Kidney glomerular epithelial cell (primary cell): ENCODE data around the gene ETS2.

Experiments
- DNase-seq: peaks from one replicate; lab custom pipeline; 2025; lab: John Stamatoyannopoulos, UW

The ETS2 gene

DNA sequence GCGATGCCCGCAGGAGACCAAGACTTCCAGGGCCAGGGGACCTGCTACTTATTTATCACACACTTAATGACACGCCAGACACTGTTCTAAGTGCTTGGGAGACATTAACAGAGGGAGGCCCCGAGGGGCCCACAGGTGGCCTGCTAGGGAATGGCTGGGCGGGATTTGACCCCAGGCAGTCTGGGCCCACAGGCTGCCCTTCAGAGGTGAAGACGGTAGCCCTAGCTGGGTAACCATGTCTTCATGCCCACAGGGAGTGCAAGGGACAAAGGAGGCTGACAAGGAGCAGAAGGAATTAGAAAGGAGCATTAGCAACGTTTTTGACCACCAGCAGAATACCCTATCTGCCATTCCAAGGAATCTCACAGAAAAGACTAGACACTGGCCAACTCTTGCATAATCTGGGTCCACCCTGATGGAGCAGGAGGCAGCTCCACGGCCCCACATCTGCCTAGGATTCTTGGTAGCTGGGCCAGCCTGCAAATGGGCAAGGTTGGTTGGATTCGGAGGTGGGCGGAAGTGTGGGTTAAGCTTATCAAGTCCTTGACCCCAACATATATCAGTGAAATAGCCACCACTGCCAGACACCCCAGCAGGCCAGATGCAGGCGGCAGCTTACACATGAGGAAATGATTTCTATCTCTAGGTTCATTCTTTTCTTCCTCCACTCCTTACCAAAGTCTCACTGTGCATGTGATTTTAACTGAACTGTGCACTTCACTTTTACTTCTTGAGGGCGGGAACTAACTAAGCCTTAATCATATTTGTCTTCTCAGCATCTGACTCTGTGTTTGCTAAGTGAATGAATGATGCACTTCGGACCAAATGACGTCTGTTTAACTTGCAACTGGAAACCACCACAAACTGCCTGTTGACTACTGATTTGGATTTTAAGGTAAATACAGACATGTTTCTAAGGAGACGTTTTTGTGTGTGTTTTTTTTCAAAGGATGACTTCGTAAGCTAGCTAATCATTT, 3.4 kb upstream of the ETS2 start:
- peak; percentile 37 for DNase-seq

DNA sequence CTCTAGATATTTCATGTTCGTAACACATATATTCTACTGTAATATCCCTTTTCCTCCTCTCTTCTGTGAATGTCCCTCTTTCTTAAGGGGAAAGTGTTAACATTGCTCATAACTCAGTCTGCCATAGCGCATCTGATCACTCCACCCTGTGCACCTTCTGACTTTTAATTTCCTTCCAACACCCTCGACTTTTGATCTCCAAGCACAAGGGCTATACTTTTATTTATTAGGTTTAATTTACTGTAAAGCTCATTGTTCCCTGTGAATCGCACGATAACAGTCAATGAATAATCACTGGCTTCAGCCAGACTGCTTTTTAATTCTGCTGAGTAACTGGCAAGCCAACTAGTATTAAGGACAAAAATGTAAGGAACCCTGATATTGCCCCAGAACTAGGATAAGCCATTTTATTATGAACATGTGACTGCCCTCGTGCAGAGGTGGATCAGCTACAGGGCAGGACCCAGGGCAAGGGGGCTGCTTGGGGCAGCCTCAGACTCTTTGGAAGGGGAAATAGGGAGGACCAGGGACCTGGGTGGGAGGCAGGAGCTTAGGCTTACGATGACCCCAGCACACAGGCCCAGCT, 2.6 kb upstream of the ETS2 start:
- no peak for DNase-seq

DNA sequence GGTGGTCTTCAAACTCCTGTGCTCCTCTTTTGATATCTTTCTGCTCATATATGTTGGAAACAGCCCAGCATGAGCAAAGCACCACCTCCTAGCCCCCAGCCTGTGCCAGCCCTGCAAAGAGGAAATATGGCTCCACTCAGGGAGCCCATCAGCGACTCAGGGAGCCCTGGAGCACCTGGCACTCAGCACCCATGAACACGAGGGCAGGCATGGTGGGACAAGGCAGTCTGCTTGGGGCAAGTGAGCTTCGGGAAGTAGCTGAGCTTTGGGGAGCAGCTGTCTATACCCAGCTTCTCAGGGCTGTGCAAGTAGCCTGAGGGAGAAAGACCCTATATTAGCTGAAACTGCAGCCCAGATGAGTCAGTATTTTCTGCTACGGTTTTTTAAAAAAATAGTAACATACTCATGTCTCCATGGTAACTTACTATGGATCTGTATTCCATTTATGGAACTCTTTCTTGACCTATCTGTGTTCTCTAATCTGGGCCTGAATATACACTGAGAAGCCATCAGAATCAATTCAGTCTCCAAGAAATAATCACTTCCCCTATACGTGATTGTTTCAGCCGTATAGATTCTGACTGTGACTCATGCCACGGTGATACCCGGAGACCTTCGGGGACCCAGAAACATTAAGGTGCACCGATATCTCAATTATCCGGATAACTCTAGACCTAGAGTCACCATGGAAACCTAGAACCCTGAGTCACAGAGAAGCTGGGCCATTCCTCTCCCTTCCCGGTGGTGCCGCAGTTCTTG, 1.5 kb upstream of the ETS2 start:
- DNase-seq, result peak; percentile 7

DNA sequence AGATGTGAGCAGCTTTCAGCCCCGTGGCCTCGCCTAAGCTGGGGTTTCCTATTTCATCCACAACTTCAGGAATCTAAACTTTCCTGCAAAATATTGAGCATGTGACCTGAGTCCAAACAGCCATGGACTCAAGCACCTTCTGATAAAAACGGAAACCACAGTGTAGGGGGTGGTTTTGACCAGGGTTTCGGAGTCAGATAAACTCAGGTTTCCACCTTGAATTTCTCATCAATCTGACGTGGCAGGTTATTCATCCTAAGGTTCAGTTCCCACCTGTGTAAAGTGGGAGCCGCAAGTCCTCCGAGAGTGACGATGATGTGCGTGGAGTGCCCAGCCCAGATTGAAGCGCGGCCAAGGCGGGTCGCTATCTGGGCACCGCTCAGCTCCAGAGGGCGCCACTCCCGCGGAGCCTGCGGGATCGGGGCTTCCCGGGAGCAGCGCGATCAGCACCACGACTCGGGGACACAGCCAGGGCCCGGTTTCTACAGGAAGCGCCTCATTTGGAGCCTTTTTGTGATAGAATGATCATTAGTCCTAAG, 871 bp upstream of the ETS2 start:
- peak; percentile 61 for DNase-seq

DNA sequence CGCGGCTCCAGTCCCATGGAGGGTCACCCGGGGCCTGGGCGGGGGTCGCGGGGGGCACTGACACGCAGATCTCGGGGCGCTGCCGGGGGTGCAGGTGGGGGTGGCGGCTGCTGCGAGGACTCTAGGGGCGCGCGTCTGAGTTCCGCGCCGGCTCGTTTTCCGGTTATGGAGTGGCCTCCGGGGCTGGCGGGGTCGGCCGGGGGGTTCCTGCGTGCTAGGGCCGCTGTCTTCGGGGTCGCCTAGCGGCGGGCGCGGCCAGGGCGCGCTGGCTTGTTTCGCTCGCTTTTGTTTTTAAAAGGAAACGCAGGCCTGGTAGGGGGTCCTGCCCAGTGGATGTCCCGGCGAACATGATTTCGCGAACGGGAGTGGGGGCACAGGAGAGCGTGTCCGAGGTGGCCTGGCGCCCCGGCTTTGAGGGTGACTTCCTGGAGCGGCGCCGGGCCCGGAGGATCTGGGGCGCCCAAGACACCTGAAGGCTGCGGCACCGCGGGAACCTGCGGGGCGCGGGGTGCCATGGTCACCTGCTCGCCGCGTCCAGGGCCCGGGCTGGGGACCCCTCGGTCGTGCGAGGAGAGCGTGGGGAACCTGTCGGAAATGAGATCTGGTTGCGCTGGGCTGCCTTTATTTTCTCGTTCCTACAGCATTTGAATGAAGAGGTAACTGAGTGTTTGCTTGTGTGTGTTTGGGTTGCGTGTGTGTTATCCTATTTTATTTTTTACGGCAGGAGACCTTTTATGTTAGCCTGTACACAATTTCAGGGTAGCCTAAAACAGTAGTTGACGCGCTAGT, 618 bp downstream of the ETS2 start:
- DNase-seq, result no peak

DNA sequence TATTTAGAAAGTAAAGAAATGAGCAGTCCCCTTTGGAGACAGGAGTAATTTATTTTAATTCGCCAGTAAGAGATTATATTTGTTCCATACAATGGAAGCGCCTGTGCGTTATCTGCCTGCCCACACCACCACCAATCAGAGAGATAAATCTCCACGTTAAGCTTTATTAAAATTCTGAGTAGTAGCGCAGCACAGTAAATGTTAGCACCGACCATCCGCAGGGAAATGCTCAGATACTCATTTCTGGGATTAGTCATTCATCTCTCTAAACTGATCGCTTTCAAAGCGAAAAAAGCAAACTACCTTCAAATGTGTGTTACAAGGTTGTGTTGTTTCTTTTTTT, 1.2 kb downstream of the ETS2 start:
- DNase-seq, result peak; percentile 27

DNA sequence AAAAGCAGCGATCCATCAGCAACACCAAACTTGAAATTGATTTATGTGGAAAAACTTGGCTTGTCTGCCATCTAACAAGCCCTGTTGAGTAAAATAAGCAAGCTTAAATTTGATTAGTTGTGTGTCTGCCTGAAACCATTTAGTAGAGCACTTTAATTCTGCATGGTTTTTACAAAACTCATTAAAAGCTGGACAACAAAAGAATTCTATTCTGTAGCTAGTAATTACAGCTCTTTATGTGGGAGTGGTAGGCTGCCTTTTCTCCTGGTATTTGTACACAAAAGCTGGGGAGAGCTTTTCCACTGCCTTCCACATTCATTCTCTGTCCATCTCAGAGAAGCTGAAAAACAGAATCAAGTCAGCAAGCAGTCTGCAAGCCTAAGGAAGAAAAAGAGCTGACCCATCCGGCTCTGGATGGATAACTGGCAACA, 1.7 kb downstream of the ETS2 start:
- DNase-seq, result no peak

DNA sequence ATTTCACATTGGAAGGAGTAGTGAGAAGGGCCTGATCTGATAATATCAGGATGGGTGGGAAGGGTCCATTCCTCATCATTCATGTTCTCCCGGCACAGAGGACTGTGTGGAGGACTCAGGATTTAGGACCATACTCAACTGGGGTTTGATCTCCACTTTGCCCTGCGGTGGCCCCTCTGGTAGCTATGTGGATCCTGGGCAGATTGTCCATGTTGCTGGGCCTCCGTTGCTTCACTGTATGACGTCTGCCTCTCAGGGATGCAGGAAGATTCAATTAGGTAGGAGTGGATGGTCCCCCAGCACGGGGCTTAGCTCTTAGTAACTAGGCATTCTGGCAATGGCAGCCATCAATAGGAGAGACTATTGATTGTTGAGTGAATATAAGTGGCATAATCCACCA, 2.3 kb downstream of the ETS2 start:
- DNase-seq, result no peak

DNA sequence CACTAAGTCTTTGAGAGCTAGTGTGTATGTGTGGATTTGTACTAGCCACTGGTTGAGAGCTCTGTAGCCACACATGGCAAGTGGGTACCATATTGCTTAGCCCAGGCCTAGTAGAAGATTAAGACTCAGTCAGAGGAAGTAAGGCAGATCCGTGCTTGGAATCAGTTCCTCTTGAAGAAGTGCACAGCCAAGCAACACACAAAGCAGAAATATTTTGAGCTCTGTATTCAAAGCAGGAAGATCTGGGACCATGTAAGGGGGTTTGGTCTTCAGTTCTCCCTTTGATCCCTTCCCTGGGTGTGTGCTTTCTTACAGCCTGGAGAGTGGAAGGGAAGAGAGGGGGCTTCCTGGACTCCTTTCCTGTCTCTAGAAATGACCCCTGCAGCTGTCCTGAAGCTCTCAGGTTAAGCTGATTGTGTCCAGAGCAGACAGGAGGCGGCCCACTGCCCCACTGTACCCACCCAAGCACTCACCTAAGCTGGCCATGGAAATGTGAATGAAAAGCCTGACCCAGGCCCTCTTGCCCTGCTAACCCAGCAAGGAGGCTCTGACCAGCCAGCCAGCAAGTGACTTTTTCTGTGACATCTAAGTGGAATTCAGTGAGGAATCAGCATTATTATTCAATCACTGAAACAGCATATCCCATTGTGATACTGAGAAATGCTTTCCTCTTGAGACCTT, 3.6 kb downstream of the ETS2 start:
- no peak for DNase-seq

DNA sequence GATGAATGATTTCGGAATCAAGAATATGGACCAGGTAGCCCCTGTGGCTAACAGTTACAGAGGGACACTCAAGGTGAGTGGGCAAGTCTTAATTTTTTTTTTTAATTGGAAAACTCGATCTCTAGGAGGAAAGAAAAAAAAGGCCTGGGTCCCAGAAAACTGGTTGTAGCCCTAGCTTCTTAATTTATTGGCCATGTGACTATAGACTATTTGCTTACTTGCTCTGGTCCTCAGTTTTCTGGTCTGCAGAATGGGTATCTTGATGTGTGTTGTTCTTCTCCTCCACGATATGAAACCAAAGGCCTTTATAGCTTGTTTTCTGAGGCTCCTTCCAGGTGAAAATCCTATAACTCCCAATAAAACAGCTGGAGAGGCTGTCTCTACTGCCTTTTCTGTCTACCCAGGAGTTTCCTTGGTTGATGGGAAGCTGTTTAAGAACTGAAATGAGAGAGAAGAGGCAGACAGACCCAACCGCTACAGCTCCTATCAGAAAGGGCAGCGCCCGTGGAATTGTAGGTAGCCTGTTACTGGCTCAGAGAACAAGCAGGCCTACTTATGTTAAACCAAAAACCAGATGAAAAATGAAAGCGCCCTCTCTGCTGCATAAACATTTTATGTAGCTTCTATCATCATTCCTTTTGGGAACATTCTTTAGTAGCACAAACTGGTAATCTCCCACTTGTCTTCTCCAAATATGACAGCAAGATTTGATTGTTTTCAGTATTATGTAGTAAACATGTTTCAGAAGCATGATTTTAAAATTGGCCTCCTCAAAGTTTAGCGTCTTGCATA, 4.5 kb downstream of the ETS2 start:
- DNase-seq, result no peak

DNA sequence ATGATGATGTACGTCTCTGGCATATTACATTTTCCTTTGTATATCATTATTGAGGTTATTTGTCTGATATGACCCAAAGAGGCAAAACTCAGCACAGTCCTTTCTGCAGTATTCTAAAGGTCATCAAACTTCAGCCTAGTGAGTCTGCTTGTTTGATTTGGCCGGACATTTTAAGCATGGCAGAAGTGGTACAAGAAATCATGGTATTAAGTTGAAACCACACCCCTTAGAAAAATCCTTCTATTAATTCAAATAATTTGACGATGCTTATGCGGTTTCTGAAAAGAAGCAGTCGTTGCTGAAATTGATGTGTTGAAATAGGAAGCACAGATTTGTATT, 5.1 kb downstream of the ETS2 start:
- DNase-seq, result no peak

DNA sequence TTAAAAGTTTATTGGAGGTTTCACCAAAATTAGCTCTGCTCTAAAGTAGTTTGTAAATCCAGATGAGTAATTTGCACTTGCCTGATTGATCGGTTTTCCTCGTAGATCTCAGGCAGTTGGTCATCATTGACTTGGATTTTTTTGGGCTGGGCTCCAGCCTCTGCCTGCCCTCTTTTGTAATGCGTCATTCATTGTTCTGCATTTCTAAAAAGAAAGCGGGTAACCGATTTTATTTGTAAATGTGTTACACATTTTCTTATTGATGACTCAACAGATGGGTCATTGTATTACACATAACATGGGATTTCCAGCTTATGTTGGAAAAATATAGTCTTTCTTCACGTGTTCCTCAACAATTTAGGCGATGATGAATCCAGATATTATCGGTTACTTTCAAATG, 5.5 kb downstream of the ETS2 start:
- DNase-seq, result no peak

DNA sequence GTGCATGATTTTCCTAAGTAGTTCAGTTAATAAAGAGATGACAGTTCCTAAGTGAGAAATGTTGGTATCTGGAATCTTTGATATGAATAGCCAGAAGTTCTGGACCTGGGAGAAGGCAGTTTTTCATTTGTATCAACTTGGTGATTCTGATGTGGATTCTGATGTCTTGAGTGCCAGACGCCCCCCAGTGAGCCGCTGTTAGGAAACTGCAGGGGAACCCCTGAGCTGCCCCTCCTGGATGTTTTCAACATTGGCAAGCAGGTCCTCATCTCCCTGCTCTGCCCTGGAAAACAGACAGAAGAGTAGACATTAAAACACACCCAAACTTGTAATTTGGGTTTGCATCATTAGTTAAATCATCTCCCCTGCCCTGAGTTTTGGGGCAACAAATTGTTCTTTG, 7.4 kb downstream of the ETS2 start:
- DNase-seq, result no peak

DNA sequence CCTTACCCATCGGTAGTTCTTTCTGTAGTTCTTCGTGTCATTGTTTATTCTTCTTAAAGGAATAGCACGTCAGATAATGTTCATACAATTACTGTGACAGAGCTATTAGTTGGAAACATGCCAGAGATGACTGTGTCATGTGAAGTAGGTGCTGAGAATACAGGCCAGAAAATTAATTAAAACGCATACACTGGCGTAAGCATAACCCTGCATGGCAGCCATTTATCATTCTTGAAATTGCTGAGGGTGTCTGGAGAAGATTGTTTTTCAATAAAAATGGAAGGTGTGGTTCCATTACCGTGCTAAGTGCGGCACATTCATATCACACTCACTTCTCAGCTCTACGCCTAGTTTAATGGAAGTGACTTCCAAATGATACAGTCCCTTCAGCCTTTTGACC, 7.8 kb downstream of the ETS2 start:
- no peak for DNase-seq

DNA sequence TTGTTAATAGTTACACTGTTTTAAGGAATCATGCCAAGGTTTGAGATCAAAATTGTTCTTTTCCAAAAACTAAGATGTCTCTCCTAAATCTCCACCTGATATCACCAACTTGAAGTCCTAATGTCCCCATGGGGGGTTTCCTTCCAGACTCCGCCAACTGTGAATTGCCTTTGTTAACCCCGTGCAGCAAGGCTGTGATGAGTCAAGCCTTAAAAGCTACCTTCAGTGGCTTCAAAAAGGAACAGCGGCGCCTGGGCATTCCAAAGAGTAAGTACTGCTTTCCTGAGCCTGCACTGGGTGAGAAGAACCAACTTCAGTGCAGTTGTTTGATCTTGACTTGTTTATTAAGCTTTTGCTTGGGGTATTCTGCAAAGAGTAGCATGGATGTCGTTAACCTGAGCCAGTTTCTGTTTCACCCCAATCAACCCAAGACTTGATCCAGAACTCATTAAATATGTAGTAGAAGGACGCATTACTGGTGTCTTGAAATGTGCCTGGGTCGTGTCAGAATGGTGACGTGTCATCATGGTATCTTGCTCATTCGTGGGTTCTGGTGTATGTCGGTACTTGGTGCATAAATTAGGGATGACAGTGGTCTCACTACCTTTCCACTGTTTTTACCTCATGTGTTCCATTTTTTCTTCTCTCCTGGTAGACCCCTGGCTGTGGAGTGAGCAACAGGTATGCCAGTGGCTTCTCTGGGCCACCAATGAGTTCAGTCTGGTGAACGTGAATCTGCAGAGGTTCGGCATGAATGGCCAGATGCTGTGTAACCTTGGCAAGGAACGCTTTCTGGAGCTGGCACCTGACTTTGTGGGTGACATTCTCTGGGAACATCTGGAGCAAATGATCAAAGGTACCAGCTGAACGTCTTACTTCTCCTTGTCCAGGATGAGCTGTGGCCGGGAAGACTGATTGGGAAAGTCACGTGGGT, 8.7 kb downstream of the ETS2 start:
- no peak for DNase-seq

DNA sequence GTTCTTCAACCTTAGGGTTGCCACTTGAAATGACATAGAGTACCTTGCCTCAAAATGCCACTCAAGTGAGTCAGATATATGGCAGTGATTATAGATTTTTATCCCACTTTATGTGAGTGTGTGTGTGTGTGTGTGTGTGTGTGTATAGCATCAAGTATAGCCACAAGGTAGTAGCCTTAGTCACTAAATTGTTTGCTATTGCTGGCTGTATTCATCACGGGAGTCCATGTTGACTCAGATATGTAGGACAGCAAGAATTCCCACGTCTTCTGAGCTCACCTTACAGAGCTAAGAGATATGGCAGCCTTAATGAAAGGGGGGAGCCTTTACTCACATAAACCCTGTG, 9.3 kb downstream of the ETS2 start:
- DNase-seq, result no peak

DNA sequence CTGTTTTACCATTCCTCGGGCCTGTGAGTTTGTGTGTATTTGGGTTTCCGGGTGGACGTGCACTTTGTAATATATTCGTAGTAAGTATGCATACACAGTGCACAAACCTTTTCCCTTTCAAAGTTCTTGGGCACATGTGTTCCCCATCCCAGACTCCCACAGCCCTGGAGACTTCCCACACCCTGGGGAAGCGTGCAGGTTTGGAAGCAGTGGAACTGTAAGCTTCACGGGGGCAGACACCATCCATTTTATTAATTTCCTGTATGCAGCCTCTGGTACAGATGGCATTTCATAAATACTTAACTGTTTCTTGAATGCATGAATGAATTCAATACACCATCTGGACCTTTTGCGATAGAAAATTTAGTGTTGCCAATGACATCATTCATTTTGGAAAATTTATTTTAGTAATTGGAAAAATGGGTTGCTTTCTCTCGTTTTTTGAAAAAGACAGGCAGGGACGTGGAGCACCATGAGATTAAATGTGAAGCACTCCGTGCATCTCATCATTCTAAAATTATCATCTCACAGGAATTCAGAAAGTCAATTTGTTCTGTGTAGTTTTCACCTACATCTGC, 10.8 kb downstream of the ETS2 start:
- no peak for DNase-seq

DNA sequence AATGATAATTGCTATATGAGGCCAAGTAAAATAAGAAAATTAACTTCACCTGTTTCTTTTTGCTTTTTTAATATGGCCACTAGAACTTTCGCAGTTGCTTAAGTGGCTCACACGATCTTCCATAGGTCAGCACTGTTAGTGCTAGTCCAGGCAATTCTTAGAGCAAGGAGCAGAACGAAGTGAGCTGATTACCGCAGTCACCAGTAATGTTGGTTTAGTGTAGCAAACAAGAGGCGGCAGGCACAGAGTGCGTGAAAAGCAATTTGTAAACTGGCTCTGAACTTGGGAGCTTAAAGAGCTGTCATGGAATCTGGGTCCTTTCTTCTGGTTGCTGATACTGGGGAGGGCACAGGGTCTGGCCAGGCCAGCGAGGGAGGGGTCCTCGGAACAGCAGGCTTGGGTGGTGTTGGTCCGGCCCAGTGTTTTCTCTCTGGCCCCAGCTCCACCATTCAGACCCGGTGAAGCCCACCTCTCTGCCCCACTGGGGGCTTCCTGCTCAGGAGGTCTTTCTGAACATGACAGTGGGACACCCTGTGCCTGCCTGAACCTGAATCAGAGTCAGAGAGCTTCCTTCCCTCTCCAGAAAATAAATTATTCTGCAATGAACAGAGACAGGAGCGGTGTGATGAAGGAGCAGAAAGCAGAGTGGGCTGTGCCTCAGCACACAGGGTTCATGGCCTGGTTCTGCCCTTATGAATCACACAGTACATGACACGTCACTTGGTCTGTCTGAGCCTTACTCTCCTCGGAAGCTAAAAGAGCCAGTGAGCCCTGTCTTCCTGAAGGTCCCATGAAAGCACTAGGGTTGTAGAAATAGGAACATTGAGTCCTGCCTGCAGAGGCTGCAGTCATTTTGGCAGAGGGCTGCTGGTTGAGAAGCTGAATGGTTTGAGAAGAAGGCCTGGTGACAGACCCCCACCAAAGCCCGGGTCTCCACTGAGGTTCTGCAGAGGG, 11.9 kb downstream of the ETS2 start:
- peak; percentile 37 for DNase-seq
